Lower leg skin (tissue), 3 donors: ENCODE measurements around the gene MDC1.

ENCODE experiments used
- POLR2A ChIP-seq, 2 donors: fragments of 450-650 bp; IDR thresholded peaks; one replicate each; pipeline ENCODE4 v1.6.1; 2016 to 2017; ENCODE audit warnings: antibody characterized with exemption in 2 of 2, mild to moderate bottlenecking in 1 of 2, moderate library complexity in 1 of 2
- TF ChIP-seq, protein P1 (sequence below), 3 donors: fragments of 450-650 bp; IDR thresholded peaks; one replicate each; pipeline ENCODE4 v1.5.1; 2016; ENCODE audit warnings: antibody characterized with exemption in 3 of 3, mild to moderate bottlenecking in 3 of 3, moderate library complexity in 2 of 3

DNA sequence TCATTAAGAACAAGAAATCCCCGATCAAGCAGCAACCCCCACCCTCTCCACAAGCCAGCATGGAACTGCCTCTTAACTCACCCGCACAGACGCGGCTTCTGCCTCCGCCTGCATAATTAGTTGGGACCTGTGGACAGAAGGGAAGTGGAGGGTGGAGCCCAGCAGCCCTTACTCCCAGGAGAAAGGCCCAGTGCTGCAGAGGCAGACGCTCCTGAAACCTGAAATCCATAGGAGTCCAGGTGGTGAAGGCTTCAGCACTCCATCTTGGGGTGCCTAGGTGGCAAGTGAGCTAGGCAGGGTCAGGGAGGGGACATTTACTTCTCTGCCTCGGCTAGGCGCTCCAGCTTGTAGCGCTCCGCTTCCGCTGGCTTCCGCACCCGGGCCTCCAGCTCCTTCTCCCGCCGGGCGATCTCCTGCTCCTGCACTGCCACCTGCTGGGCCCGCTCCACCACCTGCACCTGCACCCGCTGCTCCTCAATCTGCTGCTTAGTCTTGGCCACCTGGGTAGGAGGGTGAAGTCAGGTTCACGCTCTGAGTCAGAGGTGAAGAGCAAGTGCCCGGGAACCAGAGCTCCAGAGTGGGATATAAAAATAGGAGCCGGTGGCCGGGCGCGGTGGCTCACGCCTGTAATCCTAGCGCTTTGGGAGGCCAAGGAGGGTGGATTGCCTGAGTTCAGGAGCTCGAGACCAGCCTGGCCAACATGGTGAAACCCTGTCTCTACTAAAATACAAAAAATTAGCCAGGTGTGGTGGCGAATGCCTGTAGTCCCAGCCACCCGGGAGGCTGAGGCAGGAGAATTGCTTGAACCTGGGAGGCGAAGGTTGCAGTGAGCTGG is 13.7 kb upstream of the MDC1 start:
- TF ChIP-seq, protein P1, sequence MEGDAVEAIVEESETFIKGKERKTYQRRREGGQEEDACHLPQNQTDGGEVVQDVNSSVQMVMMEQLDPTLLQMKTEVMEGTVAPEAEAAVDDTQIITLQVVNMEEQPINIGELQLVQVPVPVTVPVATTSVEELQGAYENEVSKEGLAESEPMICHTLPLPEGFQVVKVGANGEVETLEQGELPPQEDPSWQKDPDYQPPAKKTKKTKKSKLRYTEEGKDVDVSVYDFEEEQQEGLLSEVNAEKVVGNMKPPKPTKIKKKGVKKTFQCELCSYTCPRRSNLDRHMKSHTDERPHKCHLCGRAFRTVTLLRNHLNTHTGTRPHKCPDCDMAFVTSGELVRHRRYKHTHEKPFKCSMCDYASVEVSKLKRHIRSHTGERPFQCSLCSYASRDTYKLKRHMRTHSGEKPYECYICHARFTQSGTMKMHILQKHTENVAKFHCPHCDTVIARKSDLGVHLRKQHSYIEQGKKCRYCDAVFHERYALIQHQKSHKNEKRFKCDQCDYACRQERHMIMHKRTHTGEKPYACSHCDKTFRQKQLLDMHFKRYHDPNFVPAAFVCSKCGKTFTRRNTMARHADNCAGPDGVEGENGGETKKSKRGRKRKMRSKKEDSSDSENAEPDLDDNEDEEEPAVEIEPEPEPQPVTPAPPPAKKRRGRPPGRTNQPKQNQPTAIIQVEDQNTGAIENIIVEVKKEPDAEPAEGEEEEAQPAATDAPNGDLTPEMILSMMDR (IDR thresholded peaks at IDR 0.05), result no peak
- TF ChIP-seq POLR2A (IDR thresholded peaks at IDR 0.05), result no peak
